HT-29 (cell line): ENCODE measurements around the gene ERC1. TPM values are rescaled to one million over a fixed set of nuclear protein-coding genes. Genes with fewer than 3 reads are reported as not detected.

Source experiments
- DNase-seq: peaks from one replicate; pipeline ENCODE4 v3.0.0-alpha.2; 2015; ENCODE audit warnings: low spot score
- total RNA-seq: library from RNA; depleted of rRNA; stranded (reverse); fragments of >200 nt; shearing (Covaris generic); gene quantifications from 2 replicates; pipeline ENCODE4 v1.2.3, GENCODE V29; 2014

Gene ERC1
- total RNA-seq, 1 experiment from 2014 or later = 11.6 TPM

DNA sequence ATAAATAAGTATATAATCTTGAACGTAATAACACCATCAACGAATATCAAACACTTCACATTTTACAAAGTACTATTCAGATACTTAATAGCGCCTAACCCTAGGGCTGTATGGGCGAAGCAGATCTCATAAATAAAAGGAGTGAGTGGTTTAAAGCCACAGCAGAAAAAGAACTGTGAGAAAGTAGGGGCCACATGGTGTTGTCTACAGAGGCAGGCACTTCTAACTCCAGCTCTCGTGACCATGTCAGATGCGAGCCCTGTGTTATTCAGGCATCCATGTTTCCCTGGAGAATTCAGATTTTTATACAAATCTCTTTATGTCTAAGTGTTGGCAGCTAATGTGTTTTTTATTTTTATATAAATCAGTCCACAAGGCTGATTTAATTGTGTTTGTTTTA, 391.1 kb downstream of the ERC1 start:
- no peak for DNase-seq

DNA sequence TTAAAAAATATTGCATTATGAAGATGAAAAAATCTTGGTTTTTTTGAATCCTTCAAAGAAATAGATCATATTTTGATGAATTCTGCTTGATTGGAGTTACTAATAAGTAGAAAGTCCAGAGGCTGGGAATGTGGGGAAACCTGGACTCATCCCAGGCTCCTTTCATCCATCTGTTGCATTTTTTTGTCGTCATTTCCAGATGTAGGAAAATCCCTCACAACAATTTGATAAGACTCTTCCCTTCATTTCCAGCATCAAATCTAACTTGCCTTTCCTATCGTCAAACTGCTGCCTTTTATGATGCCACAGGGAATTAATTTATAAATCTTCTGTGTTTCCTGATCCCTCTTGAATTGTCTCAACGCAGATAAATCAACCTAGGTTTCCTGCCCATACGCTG, 391.8 kb downstream of the ERC1 start:
- DNase-seq = no peak

DNA sequence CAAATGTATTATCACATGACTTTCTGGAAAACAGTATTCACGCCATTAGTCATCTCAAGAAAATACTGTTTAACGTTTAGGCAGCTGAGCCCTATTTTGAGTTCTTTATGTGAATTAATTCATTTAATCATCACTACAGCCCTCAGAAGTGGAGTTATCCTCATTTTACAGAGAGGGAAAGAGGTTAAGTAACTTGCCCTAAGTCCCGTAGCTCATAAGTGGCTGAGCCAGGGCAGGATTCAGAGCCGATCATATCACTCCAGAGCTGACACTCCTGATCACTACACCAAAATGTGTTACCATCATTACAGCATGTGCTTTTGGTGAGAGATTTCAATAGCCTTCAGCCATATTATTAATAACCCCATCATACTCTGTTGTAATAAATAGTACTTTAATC, 392.7 kb downstream of the ERC1 start:
- no peak for DNase-seq

DNA sequence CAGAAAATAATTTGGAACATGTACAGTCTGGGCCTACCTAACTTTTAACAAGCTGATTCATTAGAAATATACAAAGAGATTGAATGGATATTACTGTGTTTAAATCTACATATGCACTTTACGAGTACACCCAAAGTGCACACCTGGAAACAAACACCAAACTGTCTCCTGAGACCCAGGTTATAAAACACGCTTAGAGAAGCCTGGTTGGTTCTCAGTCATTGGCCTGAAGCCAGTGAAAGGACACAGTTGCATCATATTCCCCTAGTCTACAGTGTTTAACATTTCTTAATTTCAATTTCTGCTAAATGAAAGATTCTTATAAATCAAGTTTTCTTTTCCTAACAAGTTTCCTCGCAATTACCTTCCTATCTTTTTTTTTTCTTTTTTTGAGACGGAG, 393.9 kb downstream of the ERC1 start:
- peak; percentile 16 for DNase-seq

DNA sequence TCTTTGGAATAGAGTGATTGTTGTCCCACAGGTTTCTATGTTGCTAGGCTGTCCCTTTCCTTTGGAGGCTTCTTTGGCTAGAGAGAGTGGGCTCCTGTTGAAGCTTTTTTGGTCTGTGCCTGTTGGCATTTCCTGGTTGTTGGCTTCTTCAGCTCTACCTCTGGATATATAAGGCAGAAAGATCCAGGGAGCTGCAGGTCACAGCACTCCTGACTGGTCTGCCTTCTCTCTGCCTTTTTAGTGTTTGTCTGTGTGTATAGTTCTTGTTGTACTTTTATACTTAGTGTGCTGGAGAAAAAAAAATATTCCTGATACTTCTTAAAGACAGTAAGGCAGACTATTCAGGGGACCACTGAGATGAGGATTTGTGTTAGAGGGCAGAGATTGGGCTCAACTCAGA, 400.7 kb downstream of the ERC1 start:
- no peak for DNase-seq

DNA sequence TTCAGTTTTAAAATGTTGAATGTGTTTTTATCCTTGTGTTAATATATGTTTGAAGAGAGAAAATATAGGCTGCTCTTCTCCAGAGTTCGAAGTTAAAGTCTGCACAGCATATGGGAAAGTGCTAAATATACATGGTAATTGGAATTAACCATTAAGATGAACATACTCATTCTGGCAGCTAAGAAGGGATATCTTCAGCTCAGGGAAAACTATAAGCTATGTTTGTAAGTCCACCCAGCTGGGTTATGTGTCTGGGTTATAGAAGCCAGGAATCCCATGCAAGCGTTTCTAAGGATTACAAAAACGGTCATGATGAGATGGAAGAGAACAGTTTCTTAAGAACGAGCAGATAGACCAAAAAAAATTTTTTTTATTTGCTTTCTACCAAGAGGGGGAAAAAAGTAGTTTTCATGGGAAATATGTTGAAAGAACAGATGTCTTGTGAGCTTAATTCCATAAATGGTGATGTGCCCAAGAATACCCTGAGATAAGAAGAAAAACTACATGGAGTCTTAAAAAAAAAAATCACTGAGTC, 404.5 kb downstream of the ERC1 start:
- no peak for DNase-seq

DNA sequence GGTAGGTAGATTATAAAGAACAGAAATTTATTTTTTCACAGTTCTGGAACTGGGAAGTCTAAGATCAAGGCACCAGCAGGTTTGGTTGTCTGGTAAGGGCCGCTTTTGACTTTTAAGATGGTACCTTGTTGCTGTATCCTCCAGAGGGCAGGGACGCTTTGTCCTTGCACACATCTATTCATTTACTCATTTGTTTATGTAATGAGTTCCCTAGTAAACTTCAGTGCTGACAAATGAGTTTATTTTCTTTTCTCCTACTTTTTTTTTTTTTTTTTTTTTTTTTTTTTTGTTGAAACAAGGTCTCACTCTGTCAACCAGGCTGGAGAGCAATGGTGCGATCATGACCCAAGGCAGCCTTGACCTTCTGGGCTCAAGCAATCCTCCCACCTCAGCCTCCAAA, 407.6 kb downstream of the ERC1 start:
- peak; percentile 36 for DNase-seq

DNA sequence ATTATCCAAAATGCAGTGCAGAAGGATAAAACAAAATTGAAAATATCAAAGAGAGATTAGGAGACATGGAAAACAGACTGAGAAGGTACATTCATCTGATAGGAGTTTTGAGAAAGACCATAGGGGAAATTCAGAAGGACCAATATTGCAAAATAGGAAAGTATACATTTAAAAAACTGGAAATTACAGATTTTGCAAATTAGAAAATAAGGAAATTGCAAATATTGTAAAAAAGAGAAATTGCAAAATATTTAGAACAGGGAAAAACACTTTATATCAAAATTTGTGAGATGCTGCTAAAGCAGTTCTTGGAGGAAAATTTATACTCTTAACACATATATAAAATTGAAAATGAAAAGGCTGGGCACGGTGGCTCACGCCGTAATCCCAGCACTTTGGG, 410.9 kb downstream of the ERC1 start:
- DNase-seq = no peak

DNA sequence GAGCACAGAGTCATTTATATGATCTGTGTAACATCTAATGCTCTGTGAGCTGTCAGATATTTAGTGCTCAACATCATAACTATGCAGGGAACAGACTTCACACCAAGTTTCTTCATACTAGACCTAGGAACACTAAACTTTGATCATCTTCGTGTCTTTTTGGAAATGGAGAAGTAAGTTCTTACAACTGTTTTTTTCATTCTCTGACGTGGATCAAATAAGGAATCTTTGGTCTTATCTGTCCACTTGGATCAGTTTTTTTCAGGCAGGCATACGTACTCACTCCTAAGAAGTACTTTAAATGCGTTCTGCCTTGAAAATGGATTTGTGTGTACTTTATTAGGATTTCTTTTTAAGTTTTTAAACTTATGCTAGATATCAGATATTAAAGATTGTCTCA, 412.4 kb downstream of the ERC1 start:
- no peak for DNase-seq

DNA sequence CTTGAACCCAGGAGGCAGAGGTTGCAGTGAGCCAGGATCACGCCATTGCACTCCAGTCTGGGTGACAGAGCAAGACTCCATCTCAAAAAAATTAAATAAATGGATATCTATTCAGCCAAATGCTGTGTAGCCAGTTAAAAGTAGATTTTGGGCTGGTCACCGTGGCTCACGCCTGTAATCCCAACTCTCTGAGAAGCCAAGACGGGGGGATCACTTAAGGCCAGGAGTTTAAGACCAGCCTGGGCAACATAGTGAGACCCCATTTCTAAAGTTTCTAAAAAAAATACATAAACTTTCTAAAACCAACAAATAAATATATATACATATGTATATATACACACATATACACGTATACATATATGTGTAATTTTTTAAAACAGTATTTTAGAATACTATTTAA, 414.6 kb downstream of the ERC1 start:
- no peak for DNase-seq

DNA sequence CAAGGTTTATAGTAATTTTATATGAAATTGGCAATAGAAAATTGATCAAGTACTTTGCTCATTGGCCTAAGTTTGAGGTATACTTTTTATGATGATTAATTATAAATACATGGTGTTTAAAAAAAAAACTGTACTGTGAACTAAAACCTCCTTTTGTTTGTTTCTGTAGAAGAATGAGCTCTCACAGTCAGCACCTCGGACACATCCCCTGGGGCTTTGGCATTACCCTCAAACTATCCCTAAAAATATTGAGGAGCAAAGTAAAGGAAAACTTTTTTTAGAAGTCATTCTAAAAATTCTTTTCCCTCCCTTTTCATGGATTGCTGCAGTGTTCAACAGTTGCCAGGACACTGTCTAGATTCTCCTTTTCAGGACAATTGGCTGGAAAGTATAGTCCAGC, 419.8 kb downstream of the ERC1 start:
- DNase-seq = no peak

DNA sequence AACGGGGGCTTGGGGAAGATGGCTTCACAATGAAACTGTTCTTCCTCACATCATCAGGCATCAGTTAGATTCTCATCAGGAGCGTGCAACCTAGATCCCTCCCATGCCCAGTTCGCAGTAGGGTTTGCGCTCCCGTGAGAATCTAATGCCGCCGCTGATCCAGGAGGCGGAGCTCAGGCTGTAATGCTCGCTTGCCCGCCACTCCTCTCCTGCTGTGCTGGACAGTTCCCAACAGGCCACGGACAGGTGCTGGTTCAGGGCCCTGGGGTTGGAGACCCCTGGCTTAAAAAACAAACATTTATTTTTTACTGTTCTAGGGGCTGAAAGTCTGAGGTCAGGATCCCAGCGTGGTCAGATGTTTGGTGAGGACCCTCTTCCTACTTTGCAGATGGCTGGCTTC, 422.9 kb downstream of the ERC1 start:
- DNase-seq = no peak

DNA sequence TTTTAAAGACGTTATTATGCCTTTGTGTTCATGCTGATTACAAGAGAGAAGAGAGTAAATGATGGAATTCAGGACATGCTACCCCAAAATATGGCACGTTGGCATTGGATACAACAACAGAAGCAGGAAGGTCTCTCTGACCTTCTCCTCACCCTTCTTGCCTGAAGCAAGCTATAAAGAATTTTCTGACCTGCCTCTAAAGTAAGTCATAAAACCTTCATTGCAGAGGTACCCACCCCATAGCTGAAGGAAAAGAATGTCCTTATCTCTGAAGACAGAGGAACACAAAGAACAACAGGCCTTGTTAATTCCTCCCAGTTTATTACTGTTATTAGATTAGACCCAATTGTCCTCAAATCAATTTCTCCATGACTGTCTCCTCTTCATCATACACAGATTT, 427.1 kb downstream of the ERC1 start:
- peak; percentile 63 for DNase-seq

DNA sequence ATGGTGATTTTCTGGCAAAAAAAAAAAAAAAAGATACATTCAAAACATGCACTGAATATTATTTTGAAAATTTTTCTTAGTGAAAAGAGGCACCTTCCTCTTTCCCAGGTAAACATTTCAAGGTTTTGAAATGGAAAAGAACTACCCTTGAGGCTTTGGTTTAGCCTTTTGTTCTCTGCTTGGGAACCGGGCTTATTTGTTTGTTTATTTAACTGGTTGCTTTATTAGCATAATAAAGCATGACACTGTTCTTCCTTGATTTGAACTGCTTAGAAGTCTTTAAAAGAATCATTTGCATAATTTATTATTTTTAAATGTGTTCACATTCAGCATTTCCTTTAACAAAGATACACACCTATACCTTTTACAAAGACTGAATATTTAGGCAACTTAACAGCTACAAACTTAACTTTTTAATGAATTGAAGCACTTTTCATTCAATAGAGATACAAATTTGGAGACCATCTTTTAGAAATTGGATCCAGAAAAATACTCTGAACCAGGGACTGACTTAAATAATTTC, 428.9 kb downstream of the ERC1 start:
- no peak for DNase-seq

DNA sequence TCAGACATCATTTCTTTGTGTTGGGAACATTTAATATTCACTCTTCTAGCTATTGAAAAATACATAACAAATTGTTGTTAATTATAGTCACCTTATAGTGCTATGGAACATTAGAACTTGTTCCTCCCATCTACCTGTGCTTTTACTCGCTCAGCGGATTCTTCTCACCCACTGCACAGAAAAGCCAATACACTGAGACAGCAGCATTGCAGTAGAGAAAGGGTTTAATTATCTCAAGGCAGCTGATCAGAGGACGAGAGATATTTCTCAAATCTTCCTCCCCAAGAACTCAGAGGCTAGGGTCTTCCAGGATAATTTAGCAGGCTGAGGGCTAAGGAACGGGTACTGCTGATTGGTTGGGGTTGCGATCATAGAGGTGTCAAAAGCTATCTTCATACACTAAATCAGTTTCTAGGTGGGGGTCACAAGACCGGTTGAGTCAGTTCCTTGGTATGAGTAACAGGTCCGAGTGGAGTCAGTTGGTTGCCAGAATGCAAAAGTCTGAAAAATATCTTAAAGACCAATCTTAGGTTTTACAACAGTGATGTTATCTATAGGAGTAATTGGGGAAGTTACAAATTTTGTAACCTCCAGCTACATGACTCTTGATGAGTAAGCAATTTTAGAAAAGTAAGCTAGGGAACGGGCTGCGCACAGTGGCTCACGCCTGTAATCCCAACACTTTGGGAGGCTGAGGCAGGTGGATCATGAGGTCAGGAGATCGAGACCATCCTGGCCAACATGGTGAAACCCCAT, 430.2 kb downstream of the ERC1 start:
- no peak for DNase-seq

DNA sequence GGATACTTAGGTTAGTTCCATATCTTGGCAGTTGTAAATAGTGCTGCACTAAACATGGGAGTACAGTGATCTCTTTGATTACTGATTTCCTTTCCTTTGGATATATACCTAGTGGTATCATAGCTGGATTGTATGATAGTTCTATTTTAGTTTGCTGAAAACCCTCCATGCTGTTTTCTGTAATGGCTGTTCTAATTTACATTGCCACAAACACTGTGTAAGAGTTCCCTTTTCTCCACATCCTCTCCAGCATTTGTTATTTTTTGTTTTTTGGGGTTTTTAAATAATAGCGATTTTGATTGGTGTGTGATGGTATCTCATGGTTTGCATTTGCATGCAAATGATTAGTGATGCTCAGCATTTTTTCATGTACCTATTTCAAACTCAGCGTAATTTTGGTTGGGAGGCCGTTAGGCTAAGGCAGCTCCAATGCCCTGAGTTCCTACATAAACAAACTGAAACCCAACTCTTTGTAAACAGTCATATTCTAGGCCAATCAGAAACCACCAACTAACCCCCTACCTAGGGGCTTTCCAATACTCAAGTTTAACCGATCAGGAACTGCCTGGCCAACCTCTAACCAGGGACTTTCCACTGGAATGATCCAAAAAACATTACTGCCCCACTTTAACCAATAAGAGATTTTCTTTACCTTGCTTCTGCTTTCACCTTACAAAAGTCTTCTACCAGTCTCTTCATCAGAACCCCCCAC, 431.7 kb downstream of the ERC1 start:
- no peak for DNase-seq

DNA sequence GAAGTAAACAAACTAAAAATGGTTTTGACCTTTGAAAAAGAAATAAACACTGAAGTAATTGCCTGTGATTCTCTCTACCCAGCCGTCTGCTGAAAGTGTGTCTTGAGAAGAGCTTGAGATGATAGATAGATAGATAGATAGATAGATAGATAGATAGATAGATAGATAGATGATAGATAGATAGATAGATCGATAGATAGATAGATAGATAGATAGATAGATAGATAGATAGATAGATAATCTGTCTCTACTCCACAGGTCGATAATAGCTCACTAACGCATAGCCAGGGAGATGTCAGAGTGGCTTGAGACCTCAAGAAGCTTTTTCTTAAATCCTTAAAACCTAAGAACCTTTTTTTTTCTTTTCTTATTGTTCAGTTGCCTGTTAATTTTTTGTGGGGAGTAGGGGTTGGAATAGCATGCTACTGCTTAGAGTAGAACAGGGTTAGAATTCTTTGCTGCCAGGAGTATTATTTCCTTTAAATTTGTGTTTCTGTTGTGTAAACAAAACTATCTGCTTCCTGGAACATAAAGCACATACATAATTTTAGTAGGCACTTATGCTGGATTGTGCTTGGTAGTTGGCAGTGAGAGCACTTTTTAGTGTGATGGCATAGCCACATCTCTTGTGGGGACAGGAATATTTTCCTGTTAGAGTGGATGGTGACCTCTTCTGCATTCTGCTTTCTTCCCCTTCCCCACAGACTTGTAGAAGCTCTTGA, 433.8 kb downstream of the ERC1 start:
- DNase-seq = no peak

DNA sequence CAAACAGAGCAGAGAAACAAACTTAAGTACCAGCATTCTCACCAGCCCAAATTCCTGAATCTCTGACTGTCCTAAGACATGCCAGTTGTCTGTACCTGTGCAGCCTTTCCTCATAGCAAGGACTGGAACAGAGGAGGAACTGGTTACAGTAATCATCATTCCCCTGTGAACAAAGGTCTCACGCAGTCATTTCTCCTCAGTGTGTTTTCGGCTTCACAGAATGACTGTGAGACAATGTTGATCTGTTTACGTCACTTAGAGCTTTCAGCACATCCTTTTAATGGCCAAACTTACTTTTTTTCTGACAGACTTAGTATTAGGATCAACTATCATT, 434.3 kb downstream of the ERC1 start:
- no peak for DNase-seq

DNA sequence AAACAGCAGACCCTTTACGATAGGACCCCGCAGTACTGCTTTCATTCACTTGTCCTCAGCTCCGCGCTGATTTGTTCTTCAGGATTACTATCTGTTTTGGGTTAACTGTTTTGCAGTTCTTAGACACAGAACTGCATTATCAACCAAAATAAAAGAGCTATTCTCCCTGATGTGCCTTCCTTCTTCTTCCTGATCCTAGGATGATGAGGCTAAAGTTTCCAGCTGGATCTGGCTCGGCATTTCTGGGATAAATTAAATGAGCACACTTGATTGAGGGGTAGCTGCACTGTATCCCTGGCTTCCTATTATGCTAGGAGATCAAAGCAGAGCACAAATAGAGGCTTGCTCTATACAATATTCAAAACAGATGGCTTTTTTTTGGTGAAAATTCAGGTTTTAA, 437.6 kb downstream of the ERC1 start:
- no peak for DNase-seq

DNA sequence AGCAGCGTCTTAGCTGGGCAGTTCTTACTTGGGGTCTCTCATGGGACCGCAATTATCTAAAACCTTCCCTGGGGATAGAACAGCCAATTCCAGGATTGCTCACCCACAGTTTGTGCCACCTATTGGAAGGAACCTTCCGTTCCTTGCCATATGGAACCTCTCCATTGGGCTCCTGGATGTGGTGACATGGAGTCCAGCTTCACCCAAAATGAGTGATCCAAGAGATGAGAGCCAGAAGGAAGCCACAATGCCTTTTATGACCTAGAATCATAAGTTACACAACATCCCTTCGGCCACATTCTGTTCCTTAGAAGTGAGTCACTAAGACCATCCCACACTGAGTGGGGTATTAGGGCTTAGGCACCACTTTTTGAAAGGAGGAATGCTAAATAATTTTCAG, 439.0 kb downstream of the ERC1 start:
- no peak for DNase-seq

DNA sequence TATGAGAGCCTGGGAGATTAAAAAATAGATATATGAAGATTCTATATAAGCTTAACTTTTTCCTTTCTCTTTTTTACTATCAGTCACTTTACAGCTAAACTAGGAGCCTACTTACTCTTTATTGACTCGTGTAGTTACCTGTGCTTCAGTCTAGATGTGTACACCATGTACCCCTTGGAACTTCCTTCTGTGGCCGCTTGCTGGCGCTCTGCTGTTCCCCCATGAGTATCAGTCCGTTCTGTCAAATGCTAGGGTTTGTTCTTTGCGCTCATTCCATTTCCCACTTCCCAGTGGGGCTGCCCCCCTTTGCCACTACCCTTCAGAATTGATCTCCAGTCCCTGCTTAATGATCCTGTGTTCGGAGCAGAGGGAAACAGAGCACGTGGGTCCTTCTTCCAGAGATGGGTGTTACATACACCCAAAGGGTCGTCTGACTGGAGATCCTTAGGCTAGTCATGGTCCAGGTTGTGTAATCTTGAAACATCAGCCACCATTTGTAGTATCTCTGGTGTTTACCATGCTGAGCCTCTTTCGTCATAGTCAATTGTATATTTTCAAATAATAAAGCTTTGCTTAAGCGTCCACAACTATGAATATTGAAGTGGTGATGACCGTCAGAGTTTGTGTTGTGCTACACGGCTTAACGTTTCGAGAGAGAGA, 443.4 kb downstream of the ERC1 start:
- DNase-seq = no peak

DNA sequence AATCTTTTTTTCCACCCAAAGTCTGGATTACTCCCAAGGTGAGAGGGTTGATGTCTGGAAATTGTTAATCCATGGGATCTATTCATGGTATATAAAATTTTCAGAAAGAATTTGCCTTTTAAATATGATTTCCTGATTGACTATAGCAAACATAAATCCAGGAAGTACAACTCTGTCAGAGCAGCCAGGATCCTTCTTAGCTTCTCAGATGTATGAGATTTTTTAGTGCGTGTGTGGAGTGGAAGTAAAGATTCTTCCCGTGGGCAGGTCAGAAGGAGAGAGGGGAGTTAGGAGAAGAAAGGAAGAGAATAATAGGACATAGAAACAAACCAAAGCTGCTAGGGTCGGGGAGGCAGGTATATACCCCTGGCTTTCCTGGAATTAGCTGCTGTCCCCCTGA, 444.0 kb downstream of the ERC1 start:
- DNase-seq = no peak
